MV-4-11 (cell line): ENCODE measurements around the gene MMP10.

Experiments used
- DNase-seq: peaks from one replicate; lab custom pipeline; 2025; lab: John Stamatoyannopoulos, UW

MMP10 gene

DNA sequence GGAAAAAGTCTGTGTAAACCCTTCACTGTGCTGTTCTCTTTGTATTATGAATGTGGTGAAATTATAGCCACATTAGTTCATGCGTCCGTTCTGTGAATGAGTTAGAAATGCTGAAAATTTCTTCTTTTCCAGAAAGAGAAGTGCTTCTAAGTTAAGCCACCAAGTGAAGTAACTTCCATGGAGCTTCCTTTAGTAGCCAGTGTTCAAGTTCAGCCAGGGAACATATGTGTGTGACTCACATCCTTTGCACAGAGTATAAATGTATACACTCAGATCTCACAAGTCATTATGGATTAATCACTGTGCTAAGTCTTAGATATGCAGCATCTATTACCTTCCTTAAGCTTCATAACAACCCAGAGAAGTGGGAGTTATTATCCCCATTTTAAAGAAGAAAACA lies 52.5 kb downstream of the MMP10 start:
- DNase-seq: peak; percentile 73

DNA sequence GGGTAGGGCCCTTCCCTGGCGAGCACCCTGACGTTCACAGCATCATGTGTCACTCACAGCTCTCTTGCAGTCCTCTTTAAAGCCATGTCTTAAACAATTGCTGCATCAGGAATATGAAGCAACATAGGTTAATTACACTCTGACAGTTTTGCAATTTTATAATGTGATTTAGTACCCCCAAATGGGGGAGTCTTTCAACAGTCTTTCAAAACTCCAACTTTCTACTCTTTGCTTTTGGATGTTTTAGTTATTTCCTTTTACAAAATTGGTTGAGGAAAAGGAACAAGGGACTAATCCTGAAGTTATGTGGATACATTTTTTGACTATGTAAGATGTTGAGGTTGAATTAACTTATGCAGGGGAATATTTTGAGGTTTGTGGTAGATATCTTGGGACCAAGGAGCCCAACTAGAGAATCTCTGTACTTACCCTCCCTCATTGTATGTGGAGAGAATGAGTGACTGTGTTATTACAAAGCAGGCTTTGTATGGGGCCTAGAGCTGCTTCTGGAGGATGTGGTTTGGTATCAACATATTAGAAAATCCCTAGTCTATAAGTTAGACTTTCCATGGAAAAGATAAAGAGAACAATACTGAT lies 55.4 kb downstream of the MMP10 start, which contains the start of gene MMP8:
Gene MMP8 (minus strand): TSS at position 51 of the 597 bp plus-strand sequence. CDS start 99 bp downstream, outside the sequence.
- no peak for DNase-seq

DNA sequence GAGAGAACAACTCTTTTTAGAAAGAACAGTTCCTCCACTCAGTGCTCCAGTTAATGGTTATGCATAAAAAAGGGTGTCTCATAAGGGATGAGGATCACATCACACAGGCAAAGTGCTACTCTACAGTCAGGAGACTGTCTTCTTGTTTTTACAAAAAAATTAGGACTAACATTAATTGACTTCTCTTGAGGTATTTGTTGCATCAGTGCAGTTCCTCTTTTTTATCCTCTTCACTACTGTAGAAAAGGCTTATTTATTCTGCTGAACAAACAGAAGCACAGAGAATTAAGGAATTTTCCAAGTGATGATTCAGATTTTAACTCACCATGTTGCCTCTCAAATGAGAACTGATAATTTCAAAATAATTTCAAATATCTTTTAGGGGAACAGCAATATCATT lies 57.6 kb downstream of the MMP10 start:
- peak; percentile 84 for DNase-seq
